Esophagus squamous epithelium (tissue), 5 donors: ENCODE results near the gene MAP3K9. TPM values are rescaled to one million over a fixed set of nuclear protein-coding genes. Genes with fewer than 3 reads are reported as not detected.

ENCODE experiments used
- DNase-seq: peaks from one replicate; lab custom pipeline; 2025; lab: John Stamatoyannopoulos, UW
- H3K27ac ChIP-seq, 4 donors: fragments of 200-600 bp; sonication (generic); one replicate each; pipeline ENCODE4 v1.5.1; 2016 to 2019; ENCODE audit warnings: mild to moderate bottlenecking in 1 of 4
- H3K27me3 ChIP-seq, 4 donors: fragments of 200-600 bp; sonication (generic); 1 replicate in 3 of 4; 2 replicates in 1 of 4; pipeline versions ENCODE4 v1.5.1 to v1.6.0; 2017 to 2021; ENCODE audit warnings: antibody characterized with exemption in 1 of 4
- H3K36me3 ChIP-seq, 3 donors: fragments of 200-600 bp; sonication (generic); one replicate each; pipeline ENCODE4 v1.5.1; 2016 to 2019
- H3K4me1 ChIP-seq, 3 donors: fragments of 200-600 bp; sonication (generic); one replicate each; pipeline ENCODE4 v1.5.1; 2017 to 2019
- H3K4me3 ChIP-seq, 4 donors: fragments of 200-600 bp; sonication (generic); 1 replicate in 3 of 4; 2 replicates in 1 of 4; pipeline ENCODE4 v1.5.1; 2016 to 2019; ENCODE audit warnings: mild to moderate bottlenecking in 2 of 4, moderate library complexity in 1 of 4
- H3K9me3 ChIP-seq, 3 donors: fragments of 200-600 bp; sonication (generic); one replicate each; pipeline ENCODE4 v1.5.1; 2016 to 2019
- POLR2A ChIP-seq, 4 donors: fragments of 450-650 bp; IDR thresholded peaks; one replicate each; pipeline ENCODE4 v1.6.1; 2017; ENCODE audit warnings: antibody characterized with exemption in 4 of 4, mild to moderate bottlenecking in 4 of 4, moderate library complexity in 3 of 4
- WGBS, 2 donors: methylation state at CpG; one replicate each; pipeline ENCODE4 v1.1.5; 2018; 5-methylcytosine and 5-hydroxymethylcytosine counted together
- intact Hi-C: fragments of 100-400 bp; cut with DNase I; formaldehyde crosslinking; loops from one replicate; pipeline ENCODE4 v1.15.0; 2022
- total RNA-seq, 4 donors: library from RNA; depleted of rRNA; stranded (reverse); fragments of >200 nt; gene quantifications; one replicate each; pipeline ENCODE4 v1.1.0, GENCODE V29; 2016
- TF ChIP-seq, protein P1 (sequence below), 6 experiments: fragments of 450-650 bp in 4 of 6; fragments of 200-600 bp in 2 of 6; sonication (generic) in 2 of 6; IDR thresholded peaks; one replicate each; pipeline ENCODE4 v1.5.1; 2016 to 2019; ENCODE audit warnings: antibody characterized with exemption in 6 of 6, mild to moderate bottlenecking in 4 of 6, moderate library complexity in 4 of 6
- donor health status: DM: yes; HTN: yes; CAD: no.

MAP3K9 gene
- total RNA-seq = 10 to 100 TPM in 3 of 4 donors, 1 to 10 TPM in 1; 8.1 to 34.0 (median 14.7) TPM

DNA sequence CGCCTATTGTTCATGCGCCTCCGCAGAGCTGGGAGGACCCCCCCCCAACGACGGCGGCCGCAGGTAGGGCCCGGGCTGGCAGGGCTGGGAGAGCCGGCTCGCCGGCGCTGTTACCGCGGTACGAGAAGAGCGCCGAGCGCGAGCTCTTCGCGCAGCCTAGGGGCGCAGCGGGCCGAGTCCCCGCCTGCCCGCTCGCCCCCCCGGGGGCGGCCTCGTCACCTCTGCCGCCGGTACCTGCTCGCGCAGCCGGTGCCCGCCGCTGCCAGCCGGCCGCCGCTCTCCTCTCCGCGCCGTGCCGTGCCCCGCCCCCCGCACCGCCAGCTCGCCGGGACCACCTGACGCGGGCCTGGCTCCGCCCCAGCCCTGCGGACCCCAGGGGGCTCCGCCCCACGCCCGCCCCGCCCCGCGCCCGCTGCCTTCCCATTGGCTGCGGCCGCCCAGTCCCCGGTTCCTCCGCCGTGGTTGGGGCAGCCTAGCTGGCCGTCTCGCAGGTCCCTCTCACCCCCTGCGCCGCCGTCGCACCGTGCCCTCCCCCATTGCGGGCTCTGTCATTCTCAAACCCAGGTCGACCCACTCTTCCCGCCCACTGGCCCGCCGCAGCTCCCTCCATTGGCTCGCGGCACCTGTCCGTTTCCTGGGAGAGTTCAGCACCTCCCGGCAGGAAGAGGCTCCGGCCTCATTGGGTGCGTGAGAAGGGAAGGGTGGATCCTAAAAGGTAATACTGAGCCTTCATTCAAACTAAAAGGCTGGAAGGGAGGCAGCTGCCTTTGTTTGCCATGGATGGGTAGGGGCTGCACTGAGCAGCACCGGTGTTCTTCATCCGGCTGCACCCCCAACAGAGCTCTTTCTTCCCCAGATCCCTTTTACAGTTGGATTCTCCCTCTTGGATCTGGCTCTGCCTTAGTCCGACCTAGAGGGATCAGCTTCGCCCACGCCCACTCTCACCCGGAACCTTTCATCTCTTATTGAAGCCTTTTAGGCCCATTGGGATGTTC is at the start of gene MAP3K9:
TSS of gene MAP3K9 (minus strand) at position 289 of the 995 bp plus-strand sequence. CDS start 342 bp downstream, outside the sequence.
- H3K27ac ChIP-seq = peak within 1 kb of the TSS; percentile 87 to 89 (median 88)
- DNase-seq = peak; percentile 59
- peaks cover 0 to 27% (median 0%) of the 10 kb centered on the region in 4 donors for H3K27me3 ChIP-seq
- H3K9me3 ChIP-seq = no peaks in the 10 kb centered on the region
- TF ChIP-seq, protein P1, sequence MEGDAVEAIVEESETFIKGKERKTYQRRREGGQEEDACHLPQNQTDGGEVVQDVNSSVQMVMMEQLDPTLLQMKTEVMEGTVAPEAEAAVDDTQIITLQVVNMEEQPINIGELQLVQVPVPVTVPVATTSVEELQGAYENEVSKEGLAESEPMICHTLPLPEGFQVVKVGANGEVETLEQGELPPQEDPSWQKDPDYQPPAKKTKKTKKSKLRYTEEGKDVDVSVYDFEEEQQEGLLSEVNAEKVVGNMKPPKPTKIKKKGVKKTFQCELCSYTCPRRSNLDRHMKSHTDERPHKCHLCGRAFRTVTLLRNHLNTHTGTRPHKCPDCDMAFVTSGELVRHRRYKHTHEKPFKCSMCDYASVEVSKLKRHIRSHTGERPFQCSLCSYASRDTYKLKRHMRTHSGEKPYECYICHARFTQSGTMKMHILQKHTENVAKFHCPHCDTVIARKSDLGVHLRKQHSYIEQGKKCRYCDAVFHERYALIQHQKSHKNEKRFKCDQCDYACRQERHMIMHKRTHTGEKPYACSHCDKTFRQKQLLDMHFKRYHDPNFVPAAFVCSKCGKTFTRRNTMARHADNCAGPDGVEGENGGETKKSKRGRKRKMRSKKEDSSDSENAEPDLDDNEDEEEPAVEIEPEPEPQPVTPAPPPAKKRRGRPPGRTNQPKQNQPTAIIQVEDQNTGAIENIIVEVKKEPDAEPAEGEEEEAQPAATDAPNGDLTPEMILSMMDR (IDR thresholded peaks at IDR 0.05) = no peak
- TF ChIP-seq POLR2A (IDR thresholded peaks at IDR 0.05) = peak in 3 of 4 donors; percentile 11 to 72 (median 29)
- no peaks in the 10 kb centered on the region for H3K36me3 ChIP-seq
- peaks cover 0 to 45% (median 3%) of the 10 kb centered on the region in 3 donors for H3K4me1 ChIP-seq
- H3K4me3 ChIP-seq = peak within 1 kb of the TSS; percentile 65 to 89 (median 72)
- intact Hi-C loops = loop anchor here (10.0 kb wide), 1 partner anchor 185 kb away; no protein-coding TSS in a partner anchor
- 5 to 6% methylated on average over 6 to 8 of the region's 89 CpGs for WGBS, 2 donors

DNA sequence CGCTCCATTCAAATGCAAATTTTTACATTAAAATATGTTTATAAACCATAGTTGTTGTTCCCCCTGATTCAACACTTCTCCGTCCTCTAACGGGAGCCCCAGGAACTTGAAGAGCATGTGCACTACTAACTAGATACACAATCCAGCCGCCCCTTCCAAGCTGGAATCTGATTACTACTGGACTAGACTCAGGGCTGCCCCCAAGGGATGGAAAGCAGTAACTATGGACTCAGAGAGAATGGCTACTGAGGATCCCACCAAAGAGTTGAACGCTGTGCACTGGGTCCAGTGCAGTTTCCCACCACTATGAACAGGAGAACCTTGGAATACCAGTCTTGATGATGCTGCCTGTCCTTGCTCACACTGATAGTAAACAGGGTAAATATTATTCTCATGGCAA is 49.3 kb upstream of the MAP3K9 start:
- no peak overlapping the region for H3K27ac ChIP-seq
- H3K4me3 ChIP-seq = no peak overlapping the region
- TF ChIP-seq POLR2A (IDR thresholded peaks at IDR 0.05) = no peak
- TF ChIP-seq, protein P1 (IDR thresholded peaks at IDR 0.05) = no peak
- H3K9me3 ChIP-seq = no peaks in the 10 kb centered on the region
- 87 to 94% methylated on average over 3 to 5 of the region's 5 CpGs for WGBS, 2 donors
- no peak for DNase-seq
- intact Hi-C loops = no loop called here
- H3K4me1 ChIP-seq = no peaks in the 10 kb centered on the region
- H3K27me3 ChIP-seq = no peaks in the 10 kb centered on the region
- H3K36me3 ChIP-seq = no peaks in the 10 kb centered on the region

DNA sequence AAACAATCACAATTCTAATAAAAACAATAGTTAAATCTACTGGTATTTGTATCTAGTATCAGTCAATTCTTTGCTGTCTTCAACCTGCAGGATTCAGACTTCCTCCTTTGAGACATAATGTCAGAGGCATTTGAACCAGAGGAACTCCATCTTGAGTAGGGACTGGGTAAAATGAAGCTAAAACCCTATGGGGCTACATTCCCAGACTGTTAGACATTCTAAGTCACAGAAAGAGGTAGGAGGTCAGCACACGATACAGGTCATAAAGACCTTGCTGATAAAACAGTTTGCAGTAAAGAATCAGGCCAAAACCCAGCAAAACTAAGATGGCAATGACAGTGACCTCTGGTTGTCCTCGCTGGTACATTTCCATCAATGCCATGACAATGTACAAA is 48.2 kb upstream of the MAP3K9 start:
- Histone ChIP-seq H3K36me3 (no peaks in the 10 kb centered on the region), H3K9me3 (no peaks in the 10 kb centered on the region), H3K4me3 (no peak overlapping the region), H3K27ac (no peak overlapping the region), H3K27me3 (no peaks in the 10 kb centered on the region), H3K4me1 (no peaks in the 10 kb centered on the region)
- no peak for DNase-seq
- intact Hi-C loops = no loop called here
- WGBS, 2 donors = 85 to 88% methylated on average over 2 of the region's 2 CpGs
- TF ChIP-seq POLR2A (IDR thresholded peaks at IDR 0.05) = no peak
- TF ChIP-seq, protein P1 (IDR thresholded peaks at IDR 0.05) = no peak

DNA sequence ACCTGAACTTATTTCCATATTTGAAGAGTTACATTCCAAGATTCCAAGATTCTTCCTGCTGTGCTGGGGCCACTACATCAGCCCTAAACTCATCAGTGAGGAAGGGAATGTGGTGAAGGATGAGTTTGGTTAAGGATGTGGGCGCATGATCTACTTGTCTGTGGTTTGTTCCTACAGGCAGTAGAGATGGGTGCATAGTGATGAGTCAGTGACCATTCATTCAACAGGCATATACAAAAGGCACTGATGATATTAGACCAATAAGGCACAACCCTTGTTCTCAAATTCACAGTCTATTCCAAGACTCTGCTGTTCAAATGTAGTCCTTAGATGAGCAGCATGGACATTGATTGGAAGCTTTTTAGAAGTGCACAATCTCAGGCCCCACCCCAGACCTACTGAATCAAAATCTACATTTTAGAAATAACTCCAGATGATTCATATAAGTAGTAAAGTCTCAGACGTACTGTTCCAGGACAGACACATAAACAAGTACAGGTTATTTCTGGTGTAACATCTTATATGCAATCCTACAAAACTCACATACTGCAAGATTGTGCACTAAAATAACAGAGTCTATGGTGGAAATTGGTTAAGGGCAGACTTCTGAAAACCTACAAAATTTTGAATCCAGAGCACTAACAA is 47.7 kb upstream of the MAP3K9 start:
- no peak for TF ChIP-seq POLR2A (IDR thresholded peaks at IDR 0.05)
- TF ChIP-seq, protein P1 (IDR thresholded peaks at IDR 0.05) = no peak
- DNase-seq = no peak
- H3K4me3 ChIP-seq = no peak overlapping the region
- no peak overlapping the region for H3K27ac ChIP-seq
- intact Hi-C loops = no loop called here
- H3K27me3 ChIP-seq = no peaks in the 10 kb centered on the region
- H3K9me3 ChIP-seq = no peaks in the 10 kb centered on the region
- no peaks in the 10 kb centered on the region for H3K4me1 ChIP-seq
- H3K36me3 ChIP-seq = no peaks in the 10 kb centered on the region
- 29 to 37% methylated on average over 2 of the region's 2 CpGs for WGBS, 2 donors
